ENCODE results near the gene PLEKHH1. TPM values are rescaled to one million over a fixed set of nuclear protein-coding genes. Genes with fewer than 3 reads are reported as not detected.
"Not testable (repeated sequence)": the region's sequence is repeated elsewhere in the genome, so short reads cannot be mapped to it uniquely, and the experiment has no call there.

The PLEKHH1 gene
- total RNA-seq, 1 experiment from 2014 or later = 11.0 TPM

DNA sequence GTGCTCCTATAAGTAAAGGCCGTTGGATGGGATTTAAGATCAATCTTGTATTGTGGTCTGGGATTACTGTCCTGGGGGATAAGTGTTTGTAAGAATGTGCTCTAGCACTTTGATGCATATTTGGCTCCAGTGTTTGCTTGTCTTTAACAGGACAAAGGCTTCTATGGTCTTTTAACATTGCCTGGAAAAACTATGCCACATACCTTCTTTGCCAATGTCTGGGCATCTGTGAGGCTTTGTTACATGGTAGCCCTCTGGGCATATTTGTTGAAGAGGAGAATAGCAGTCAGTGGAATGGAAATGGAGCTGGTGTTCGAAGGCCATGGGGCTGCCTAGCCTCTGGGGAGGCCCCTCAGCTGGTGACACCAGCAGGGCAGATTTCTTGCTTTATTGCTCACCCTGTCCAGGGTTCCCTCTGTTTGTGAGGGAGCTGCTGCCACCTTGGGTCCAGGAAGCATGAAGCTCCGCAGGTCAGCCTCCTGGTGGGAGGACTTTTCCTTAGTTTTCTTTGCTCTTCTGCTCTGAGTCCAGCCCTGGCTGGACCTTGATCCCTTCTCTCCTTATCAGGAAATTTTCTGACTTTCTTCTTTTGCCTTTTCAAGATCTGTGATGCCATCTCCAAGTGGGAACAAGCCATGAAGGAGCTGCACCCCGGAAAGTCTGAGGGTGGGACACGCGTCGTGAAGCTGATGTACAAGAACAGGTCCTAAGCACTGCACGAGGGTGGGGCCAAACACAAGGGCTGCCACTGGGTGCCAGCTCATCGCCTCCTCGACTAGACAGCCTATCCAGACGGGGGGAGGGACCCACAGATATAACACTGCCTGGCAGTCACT is 47.5 kb downstream of the PLEKHH1 start:
- no peak for DNase-seq (ENCODE audit: low spot score)

DNA sequence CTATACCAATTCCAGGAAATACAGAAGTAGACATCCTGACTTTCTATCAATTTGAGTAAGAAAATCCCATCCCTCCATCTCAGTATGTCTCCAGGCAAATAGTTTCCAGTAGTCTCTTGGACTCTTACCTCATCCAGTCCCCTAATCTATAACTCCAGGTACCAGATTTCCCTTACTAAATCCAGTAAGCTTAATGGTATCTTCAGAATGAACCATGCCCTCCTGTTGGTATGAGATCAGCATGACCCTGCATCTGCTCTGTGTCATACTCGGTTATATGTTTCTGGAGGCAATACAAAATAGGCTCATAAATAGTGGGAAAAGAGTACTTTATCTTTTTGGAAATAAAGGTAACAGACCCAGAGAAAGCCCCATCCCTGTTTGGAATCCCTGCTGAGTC is 48.6 kb downstream of the PLEKHH1 start:
- no peak for DNase-seq (ENCODE audit: low spot score)

- no peak for DNase-seq (ENCODE audit: low spot score)
Observed at GRCh38 chr14:67582061-67582460, 49.0 kb downstream of the PLEKHH1 start.

DNA sequence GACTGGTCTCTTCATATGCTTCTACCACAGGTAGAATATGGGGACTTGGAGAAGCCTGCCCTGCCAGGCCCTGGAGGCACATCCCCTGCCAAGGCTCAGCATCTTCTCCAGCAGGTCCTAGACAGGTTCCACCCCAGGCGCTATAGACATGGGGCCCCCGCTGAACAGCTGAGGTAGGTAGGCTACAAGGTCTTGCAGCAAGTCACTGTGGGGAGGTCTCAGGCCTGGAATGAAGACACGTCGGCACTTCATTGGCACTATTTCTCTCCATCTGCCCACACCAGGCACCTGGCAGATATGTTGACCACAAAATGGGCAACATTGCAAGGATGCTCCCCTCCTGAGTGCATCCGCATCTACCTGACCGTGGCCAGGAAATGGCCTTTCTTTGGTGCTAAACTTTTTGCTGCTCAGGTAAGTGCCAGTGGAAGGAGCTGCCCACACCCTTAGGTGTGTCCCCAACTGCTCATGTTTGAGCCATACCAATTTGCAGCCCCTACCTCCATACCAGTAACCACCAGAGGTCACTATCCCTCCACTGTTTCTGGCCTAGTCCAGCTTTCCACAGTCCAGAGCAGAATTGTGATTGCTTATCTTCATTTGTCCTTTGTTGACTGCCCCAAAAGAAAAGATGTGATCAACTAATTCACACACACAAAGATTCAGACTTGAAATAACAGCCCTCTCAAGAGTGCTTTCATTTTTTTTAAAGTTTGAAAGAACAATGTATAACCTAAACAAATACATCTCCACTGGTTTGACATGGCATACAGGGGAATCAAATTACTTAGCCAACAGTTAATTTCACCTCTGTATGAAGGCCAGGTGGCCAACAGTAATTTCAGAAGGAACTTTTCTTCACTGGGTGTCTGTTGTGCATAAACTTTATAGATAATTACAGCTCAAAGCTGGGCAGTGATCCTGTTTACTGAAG is 50.9 kb downstream of the PLEKHH1 start:
- DNase-seq (ENCODE audit: low spot score) = peak; percentile 58

GRCh38 chr14:67584978-67585377 is 51.9 kb downstream of the PLEKHH1 start:
- DNase-seq (ENCODE audit: low spot score) = no peak

- no peak for DNase-seq (ENCODE audit: low spot score)
Observed at GRCh38 chr14:67586369-67586768, 53.3 kb downstream of the PLEKHH1 start.

DNA sequence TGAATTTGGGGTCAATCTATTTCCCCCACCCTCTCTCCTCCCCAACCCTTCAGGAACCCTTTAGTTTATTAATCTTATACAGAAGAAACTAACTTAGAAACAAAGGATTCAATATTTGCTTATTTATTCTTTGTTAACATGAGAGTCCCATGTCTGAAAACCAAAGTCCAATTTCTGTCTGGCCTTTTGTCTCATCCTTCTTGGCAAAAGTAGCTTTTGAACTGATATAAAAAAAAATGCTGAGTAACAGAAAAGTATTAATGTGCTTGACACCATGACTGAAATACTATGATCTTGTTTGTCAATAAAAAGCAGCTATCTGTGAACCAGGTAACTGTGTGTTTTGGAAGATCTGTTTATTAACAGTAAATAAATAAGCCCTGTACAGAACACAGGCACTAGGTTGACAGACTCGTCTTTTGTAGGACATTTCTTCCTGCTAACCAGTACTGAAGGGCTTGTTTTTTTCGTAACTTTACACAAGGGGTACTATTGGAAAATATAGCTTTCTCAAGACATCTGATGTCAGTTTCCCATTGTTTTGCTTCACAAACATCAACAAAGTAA is 56.2 kb downstream of the PLEKHH1 start:
- no peak for DNase-seq (ENCODE audit: low spot score)

DNA sequence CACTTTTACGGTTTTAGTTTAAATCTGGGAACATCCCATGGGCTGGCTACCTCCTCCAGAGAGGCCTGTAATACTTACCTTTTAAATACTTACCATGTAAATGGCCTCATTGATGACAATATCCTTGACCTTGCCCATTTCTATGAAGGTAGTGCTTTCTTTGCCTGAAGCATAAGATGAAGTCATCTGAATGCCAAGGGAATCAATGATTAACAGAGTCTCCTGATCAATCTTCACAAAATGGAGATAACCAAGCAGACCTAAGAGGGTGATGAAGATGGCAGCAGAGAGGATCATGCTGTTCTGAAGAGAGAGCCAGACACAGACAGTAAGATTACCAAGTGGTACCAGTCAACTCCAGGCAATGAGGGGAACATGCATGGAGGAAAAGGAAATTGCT is 60.6 kb downstream of the PLEKHH1 start:
- DNase-seq (ENCODE audit: low spot score) = not testable (repeated sequence)

GRCh38 chr14:67595392-67595791 is 62.3 kb downstream of the PLEKHH1 start:
- DNase-seq (ENCODE audit: low spot score) = no peak

DNA sequence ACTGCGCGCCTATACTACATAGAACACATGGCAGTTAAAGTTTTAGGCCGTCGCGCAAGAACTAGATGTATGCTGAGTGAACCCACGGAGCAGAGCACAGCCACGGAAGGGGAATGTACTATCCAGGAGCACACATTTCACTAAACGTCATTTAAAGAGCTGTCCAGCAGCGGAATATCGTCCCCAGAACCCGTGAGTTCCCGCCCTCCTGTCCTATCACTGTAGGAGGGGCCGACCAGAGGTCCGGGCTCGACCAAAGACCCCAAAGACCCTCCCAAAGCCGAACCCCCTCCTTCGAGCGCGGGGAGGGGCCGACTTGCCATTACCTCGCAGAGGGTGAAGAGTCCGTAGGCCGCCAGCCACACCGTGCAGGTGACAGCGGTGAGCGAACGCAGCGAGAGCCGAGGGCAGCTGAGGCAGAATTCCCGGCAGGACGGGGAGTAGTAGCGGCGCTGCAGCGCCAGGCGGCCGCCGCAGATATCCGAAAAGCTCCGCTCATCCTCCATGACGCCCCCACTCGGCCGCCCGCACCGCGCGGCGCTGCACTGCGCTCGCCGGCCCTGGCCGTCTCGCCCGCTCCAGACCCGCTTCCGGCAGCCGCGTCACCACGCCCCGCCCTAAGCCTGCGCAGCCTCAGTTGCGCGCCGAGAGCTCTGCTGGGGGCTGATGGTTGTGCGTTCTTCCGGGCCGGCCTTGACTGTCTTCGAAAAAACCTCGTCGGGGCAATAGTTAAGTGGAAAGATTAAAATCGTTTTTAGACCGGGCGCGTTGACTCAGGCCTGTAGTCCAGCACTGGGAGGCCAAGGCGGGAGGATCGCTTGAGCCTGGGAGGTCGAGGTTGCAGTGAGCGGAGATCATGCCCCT is 66.8 kb downstream of the PLEKHH1 start, which contains the start of gene PIGH:
Gene PIGH, minus strand, starts transcription at position 571 of the 864 bp plus-strand sequence. Its CDS starts 65 bp downstream, at position 506.
- DNase-seq (ENCODE audit: low spot score) = peak; percentile 76

- not testable (repeated sequence) for DNase-seq (ENCODE audit: low spot score)
Observed at GRCh38 chr14:67600562-67600974, 67.5 kb downstream of the PLEKHH1 start.

DNA sequence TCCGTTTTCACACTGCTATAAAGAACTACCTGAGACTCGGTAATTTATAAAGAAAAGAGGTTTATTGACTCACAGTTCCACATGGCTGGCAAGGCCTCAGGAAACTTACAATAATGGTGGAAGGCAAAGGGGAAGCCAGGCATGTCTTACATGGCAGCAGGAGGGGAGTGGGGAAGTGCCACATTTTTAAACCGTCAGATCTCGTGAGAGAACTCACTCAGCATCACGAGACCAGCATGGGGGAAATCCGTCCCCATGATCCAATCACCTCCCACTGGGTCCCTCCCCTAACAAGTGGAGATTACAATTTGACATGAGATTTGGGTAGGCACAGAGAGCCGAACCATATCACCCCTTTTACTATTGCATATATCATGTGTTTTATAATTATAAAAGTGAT is 69.0 kb downstream of the PLEKHH1 start:
- DNase-seq (ENCODE audit: low spot score) = no peak

GRCh38 chr14:67602995-67603545 is 70.0 kb downstream of the PLEKHH1 start:
- no peak for DNase-seq (ENCODE audit: low spot score)

GRCh38 chr14:67607646-67608045 is 74.6 kb downstream of the PLEKHH1 start:
- DNase-seq (ENCODE audit: low spot score) = no peak

DNA sequence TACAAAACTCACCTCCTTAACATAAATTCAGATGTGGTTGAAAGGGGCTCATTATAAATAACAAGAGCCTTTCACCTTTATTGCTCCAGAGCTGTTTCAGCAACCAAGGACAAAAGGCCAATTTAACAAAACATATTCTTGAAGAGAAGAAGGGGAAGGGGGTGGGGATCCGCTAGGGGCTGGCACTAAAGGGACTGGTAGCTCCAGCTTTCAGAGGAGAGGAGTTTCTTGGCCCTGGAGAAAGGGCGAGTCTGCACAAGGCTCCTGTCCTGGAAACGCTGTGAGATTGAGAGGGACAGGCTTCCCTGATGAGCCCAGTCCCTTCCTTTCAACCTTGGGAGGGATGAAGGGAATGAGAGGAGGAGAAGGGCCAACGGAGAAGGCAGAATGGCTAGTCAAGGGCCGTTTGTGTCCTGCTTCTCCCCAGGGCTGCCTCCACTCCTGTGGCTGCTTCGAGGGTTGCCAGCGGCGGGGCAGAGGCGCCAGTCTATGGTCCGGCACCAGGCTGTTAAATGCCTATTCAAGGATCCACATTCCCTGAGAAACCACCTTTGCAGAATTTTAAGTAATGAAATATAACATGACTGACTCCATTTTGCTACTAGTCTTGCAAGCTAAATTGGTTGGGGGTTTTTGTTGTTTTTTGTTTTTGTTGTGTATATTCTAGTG is 76.7 kb downstream of the PLEKHH1 start:
- DNase-seq (ENCODE audit: low spot score) = no peak

DNA sequence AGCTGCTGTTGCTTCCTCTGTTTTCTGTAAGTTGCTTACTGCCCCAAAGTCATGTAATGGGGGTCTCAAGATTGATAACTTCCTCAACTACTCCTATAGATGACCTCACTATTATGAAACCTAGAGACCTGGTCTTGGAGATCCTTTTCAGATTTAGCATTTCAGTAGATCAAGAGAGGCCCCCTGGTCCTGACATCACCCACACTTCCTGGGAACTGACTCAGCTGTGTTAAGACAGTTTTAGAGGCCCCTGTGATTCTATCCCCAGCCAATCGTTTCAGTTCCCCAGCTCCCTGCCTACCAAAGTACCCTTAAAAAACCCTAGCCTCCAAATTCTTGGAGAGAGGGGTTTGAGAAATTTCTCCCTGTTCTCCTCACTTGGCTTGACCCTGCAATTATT is 77.4 kb downstream of the PLEKHH1 start:
- DNase-seq (ENCODE audit: low spot score) = no peak

- DNase-seq (ENCODE audit: low spot score) = peak; percentile 73
Observed at GRCh38 chr14:67618617-67619063, 85.5 kb downstream of the PLEKHH1 start.

GRCh38 chr14:67619446-67620216 is 86.5 kb downstream of the PLEKHH1 start, which contains the start of gene ARG2:
Gene ARG2, plus strand, starts transcription at chr14:67619920. Its CDS starts 58 bp downstream, at chr14:67619978.
- DNase-seq (ENCODE audit: low spot score) = peak; percentile 85

DNA sequence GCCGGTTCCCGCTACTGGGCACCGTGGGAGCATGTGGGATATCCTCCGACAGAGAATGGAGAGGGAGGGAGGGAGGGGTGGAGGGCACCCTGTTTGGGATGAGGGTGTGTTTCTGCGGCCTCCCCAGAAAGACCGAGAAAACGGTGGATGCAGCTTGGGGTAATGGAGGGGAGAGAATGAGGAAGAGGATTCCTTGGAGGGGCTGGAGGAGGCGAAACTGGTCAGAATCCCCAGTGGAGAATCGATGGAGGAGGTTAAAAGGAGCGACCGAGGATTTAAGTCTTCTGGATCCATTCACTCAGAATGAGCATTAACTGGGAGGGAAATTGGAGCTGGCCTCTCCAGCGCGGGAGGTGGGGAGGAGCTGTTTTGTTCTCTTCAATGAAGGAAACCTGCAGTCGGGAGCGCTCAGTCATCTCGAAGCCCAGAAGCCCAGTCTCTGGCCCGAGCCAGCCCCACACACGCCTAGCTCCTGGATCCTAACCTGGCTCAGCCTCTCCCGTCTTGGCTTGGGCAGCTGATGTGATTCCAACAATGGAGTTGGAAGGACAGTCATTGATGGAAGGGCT is 87.2 kb downstream of the PLEKHH1 start:
- DNase-seq (ENCODE audit: low spot score) = peak; percentile 9

All from HT-29 (cell line).